ES-I3 (cell line): ENCODE results near the gene SBK1.
A peak's percentile ranks its signal among the peaks of the same experiment; 100 is the strongest.

ENCODE experiments used
- H3K36me3 ChIP-seq: 2 replicates; pipeline ENCODE4 v1.6.1; 2013; ENCODE audit warnings: mild to moderate bottlenecking, low read length, control low read depth, moderate library complexity; ENCODE audit not compliant: insufficient read depth
- H3K4me1 ChIP-seq: 2 replicates; pipeline ENCODE4 v1.6.1; 2013; ENCODE audit warnings: mild to moderate bottlenecking, control low read depth, low read length; ENCODE audit not compliant: insufficient read depth
- H3K9ac ChIP-seq: 2 replicates; pipeline ENCODE4 v1.6.1; 2013; ENCODE audit warnings: low read depth, mild to moderate bottlenecking, low read length, moderate library complexity
- H3K9me3 ChIP-seq: 2 replicates; pipeline ENCODE4 v1.6.1; 2013; ENCODE audit warnings: mild to moderate bottlenecking, low read length, moderate library complexity; ENCODE audit not compliant: control insufficient read depth, insufficient read depth

Gene SBK1

DNA sequence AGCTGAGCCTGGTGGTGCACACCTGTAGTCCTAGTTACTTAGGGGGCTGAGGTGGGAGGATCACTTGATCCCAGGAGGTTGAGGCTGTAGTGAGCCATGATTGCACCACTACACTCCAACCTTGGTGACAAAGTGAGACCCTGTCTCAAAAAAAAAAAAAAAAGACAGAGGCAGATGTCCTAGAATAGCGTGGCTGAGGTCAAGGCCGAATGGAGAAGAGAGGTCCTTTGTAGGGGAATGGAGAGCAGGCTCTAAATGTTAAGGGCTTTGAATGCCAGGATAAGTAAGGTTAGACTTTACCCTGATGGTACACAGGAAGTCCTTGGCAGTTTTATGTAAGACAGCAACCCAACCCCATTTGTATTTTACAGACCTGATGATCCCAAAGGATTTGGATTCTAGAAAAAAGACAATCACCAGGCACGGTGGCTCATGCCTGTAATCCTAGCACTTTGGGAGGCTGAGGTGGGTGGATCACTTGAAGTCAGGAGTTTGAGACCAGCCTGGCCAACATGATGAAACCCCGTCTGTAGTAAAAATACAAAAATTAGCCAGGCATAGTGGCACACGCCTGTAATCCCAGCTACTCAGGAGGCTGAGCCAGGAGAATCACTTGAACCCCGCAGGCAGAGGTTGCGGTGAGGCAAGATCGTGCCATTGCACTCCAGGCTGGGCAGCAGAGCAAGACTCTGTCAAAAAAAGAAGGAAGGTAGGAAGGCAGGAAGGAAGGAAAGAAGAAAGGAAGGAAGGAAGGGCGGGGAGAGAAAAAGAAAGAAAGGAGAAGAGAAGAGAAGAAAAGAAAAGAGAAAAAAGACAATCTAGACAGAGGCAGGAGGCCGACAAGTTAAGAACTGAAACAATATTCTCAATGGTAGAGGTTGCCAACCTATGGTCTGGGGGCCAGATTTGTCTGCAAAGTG, 2.1 kb upstream of the SBK1 start:
- no peaks in the 10 kb centered on the region for H3K4me1 ChIP-seq
- peak overlapping the region; percentile 14; the same call in 1 of the 2 replicates for H3K9ac ChIP-seq

GRCh38 chr16:28290859-28291254, 1.5 kb upstream of the SBK1 start:
- H3K4me1 ChIP-seq, result no peaks in the 10 kb centered on the region
- peak overlapping the region; percentile 14 for H3K9ac ChIP-seq
- H3K36me3 ChIP-seq, result 0 out of 2 replicates have a peak, but pooled peaks cover 2% of the 10 kb centered on the region
- no peaks in the 10 kb centered on the region for H3K9me3 ChIP-seq

More for the DNA sequence above, 2.1 kb upstream of the SBK1 start:
- Histone ChIP-seq H3K9me3 (no peaks in the 10 kb centered on the region), H3K36me3 (0 out of 2 replicates have a peak, but pooled peaks cover 2% of the 10 kb centered on the region)

GRCh38 chr16:28292731-28293600, 641 bp downstream of the SBK1 start:
- 0 out of 2 replicates have a peak, but pooled peaks cover 1% of the 10 kb centered on the region for H3K36me3 ChIP-seq
- H3K4me1 ChIP-seq, result peaks cover 4% of the 10 kb centered on the region; the same call in 1 of the 2 replicates
- H3K9me3 ChIP-seq, result no peaks in the 10 kb centered on the region
- H3K9ac ChIP-seq, result peak overlapping the region; percentile 81

DNA sequence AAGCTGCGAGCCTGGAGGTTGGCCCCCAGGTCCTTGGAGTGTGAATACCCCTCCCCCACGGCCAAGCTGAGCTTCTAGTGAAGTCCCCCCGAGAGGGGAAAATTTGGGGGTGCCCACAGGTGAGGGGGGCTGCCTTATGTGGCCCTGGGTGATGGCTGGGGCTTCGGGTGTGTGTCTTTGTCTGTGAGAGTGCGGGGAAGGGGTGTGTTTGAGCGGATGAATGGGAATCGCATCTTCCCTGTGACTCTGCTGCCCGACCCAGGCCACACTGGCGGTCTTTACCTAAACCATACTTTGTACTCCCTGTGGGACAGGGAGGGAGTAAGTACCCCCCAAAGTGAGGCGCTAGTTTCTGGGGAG, 1.3 kb downstream of the SBK1 start:
- peaks cover 9% of the 10 kb centered on the region for H3K4me1 ChIP-seq
- peak overlapping the region; percentile 81 for H3K9ac ChIP-seq
- H3K36me3 ChIP-seq, result no peaks in the 10 kb centered on the region
- no peaks in the 10 kb centered on the region for H3K9me3 ChIP-seq

- Histone ChIP-seq H3K9ac (peak overlapping the region; percentile 81), H3K4me1 (peaks cover 9% of the 10 kb centered on the region), H3K9me3 (no peaks in the 10 kb centered on the region), H3K36me3 (no peaks in the 10 kb centered on the region)
These were observed 1.9 kb downstream of the SBK1 start for GRCh38 chr16:28294201-28294600.

GRCh38 chr16:28295276-28295675, 3.0 kb downstream of the SBK1 start:
- Histone ChIP-seq H3K4me1 (peaks cover 9% of the 10 kb centered on the region), H3K9ac (no peak overlapping the region), H3K36me3 (no peaks in the 10 kb centered on the region), H3K9me3 (no peaks in the 10 kb centered on the region)

- Histone ChIP-seq H3K9me3 (no peaks in the 10 kb centered on the region), H3K4me1 (peaks cover 9% of the 10 kb centered on the region), H3K9ac (no peak overlapping the region), H3K36me3 (no peaks in the 10 kb centered on the region)
These were observed 5.0 kb downstream of the SBK1 start for GRCh38 chr16:28297308-28297707.

DNA sequence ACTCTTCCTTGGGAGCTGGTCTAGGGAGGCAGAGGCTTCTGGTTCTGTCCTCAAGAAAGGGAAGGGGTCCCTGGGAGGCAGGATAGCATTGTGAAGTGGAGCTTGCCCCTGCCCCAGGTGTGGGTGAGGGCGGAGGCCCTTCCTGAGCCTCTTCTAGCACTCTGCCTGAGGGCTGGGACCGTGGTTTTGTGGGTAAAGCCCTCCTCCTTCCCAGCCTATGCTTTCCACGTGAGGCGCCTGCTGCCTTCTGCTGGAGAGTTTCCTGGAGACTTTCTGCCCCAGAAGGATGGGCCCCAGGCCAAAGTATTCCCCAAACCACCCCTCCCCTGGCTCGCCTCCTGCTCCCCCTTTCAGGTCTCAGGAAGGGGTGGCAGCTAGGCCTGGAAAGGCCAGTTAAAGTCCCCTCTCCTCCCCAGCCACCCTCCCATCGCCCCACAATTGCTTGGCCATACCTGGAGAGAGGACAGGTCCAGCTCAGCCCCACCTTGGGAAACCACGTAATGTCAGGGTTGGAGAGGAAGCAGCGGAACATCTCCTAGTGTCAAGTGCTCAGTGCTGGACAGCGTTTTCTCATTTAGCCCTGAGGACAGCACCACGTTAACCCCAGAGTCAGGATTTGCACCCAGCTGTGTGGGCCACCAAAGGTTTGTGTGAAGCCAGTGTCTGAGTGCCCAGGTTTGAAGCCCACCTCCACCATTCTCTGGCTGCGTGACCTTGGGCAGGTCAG, 5.6 kb downstream of the SBK1 start:
- Histone ChIP-seq H3K4me1 (peaks cover 9% of the 10 kb centered on the region), H3K9ac (no peak overlapping the region), H3K36me3 (no peaks in the 10 kb centered on the region), H3K9me3 (no peaks in the 10 kb centered on the region)

DNA sequence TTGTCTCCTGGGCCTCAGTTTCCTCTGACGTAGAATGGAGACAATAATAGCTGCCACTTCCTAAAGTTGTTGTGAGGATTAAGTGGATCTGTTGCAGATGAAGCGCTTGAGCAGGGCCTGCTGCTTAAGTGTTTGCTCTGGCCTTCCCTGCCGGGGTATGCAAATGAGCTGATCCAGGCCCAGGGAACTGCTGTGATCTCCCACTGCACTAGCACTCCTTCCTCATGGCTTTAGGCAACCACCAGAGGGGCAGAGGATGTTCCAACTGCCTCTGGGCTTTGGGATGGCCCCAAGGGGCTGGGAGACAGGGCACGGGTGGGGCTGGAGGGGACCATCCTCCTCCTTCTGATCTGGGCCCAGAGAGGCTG, 6.2 kb downstream of the SBK1 start:
- H3K9ac ChIP-seq, result no peak overlapping the region

GRCh38 chr16:28300327-28300726, 8.0 kb downstream of the SBK1 start:
- Histone ChIP-seq H3K9ac (no peak overlapping the region), H3K36me3 (no peaks in the 10 kb centered on the region), H3K4me1 (peaks cover 9% of the 10 kb centered on the region), H3K9me3 (no peaks in the 10 kb centered on the region)

More for the DNA sequence above, 6.2 kb downstream of the SBK1 start:
- no peaks in the 10 kb centered on the region for H3K9me3 ChIP-seq
- peaks cover 9% of the 10 kb centered on the region for H3K4me1 ChIP-seq
- no peaks in the 10 kb centered on the region for H3K36me3 ChIP-seq

- Histone ChIP-seq H3K36me3 (no peaks in the 10 kb centered on the region), H3K9me3 (no peaks in the 10 kb centered on the region), H3K9ac (no peak overlapping the region), H3K4me1 (peaks cover 9% of the 10 kb centered on the region)
These were observed 8.8 kb downstream of the SBK1 start for GRCh38 chr16:28301154-28301553.

- H3K9me3 ChIP-seq, result no peaks in the 10 kb centered on the region
- no peak overlapping the region for H3K9ac ChIP-seq
- peaks cover 9% of the 10 kb centered on the region for H3K4me1 ChIP-seq
- no peaks in the 10 kb centered on the region for H3K36me3 ChIP-seq
These were observed 9.3 kb downstream of the SBK1 start for GRCh38 chr16:28301620-28302019.

DNA sequence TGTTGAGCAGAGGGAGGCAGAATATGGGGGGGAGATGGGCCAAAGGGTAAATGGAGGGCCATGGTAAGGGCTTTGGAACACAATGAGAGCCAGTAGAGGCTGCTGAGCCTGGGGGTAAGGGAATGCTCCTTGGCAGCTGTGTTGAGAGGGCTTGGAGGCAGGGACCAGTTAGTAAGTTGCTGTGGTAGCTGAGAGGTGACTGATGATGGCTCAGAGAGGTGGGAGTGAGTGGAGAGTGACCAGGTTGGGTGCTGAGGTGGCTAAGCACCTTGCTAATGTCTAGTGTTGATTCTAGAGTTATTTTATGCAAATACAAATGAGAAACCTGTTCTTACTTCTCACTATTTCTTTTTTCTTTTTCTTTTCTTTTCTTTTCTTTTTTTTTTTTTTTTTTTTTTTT, 10.8 kb downstream of the SBK1 start:
- peaks cover 3% of the 10 kb centered on the region for H3K4me1 ChIP-seq
- H3K9ac ChIP-seq, result no peak overlapping the region
- H3K9me3 ChIP-seq, result no peaks in the 10 kb centered on the region
- no peaks in the 10 kb centered on the region for H3K36me3 ChIP-seq

DNA sequence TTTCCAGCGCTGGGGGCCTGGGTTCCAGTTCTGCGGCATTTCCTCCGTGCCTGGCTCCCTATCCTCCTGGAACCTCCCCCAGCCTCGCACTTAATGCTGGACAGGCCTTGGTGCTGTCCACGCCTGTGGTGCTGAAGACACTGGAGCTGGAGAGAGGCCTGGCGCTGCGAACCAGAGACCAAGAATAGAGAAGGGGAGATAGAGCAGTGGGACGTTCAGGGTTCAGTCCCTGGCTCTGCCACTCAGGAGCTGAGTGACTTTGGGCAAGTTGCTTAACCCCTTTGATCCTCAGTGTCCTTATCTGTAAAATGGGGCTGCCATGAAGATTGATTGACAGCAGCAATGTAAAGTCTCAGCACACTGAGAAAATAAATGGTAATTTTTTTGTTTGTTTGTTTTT, 11.9 kb downstream of the SBK1 start:
- Histone ChIP-seq H3K9ac (no peak overlapping the region), H3K36me3 (peaks cover 3% of the 10 kb centered on the region), H3K9me3 (no peaks in the 10 kb centered on the region), H3K4me1 (no peaks in the 10 kb centered on the region)
